HepG2 (cell line): ENCODE results near the gene FAM222B. TPM values are rescaled to one million over a fixed set of nuclear protein-coding genes. Genes with fewer than 3 reads are reported as not detected.

Experiments used
- ATAC-seq: fragments of 200-7000 bp; cut with Tn5 transposase; 3 replicates; pipeline ENCODE4 v1.9.1; 2020; ENCODE audit warnings: mild to moderate bottlenecking, moderate library complexity
- BruUV-seq: library from RNA; stranded (reverse); fragments of 400-500 nt; replicated peaks from 2 replicates; lab custom pipeline; 2021; lab: Mats Ljungman, UMichigan
- CTCF ChIA-PET: fragments of 300-600 bp; formaldehyde crosslinking; extraction: SDS; loops from one replicate; lab custom pipeline; 2021; ENCODE audit warnings: low total read pairs, inconsistent platforms, low intra/inter-chr PET ratio; lab: Yijun Ruan, JAX
- POLR2A ChIA-PET: fragments of 350-600 bp; sonication (Branson Sonifier 250); formaldehyde crosslinking; loops from one replicate; lab custom pipeline; 2020; ENCODE audit warnings: antibody characterized with exemption, inconsistent platforms; lab: Yijun Ruan, JAX
- DNase-seq: peaks from one replicate; pipeline ENCODE4 v3.0.0-alpha.2; 2015; ENCODE audit warnings: low spot score
- FAIRE-seq: peaks from 3 replicates; lab custom pipeline; 2011; peaks lifted over from hg19 to GRCh38; lab: Jason Lieb, UNC
- H2AFZ ChIP-seq: one replicate; pipeline ENCODE4 v1.6.1; 2011; ENCODE audit warnings: low read length, inconsistent platforms
- H3K27ac ChIP-seq: fragments of 300-600 bp; 3 replicates; pipeline ENCODE4 v1.8.0; 2011; ENCODE audit warnings: mixed run types, mild to moderate bottlenecking, mixed read lengths, low read length, inconsistent platforms; ENCODE audit not compliant: insufficient read depth; ENCODE audit errors: extremely low read length
- H3K27me3 ChIP-seq, 2 experiments: fragments of 200-600 bp in 1 of 2; 2 replicates in 1 of 2; 3 replicates in 1 of 2; pipeline versions ENCODE4 v1.6.0 to v1.8.0; 2011; ENCODE audit warnings: low read length in 2 of 2, mild to moderate bottlenecking in 2 of 2, moderate library complexity in 2 of 2, inconsistent platforms in 1 of 2; ENCODE audit not compliant: insufficient read depth in 2 of 2, control insufficient read depth in 1 of 2
- H3K36me3 ChIP-seq, 2 experiments: fragments of 200-600 bp in 1 of 2; replicated peaks in 1 of 2; 2 replicates in 1 of 2; 3 replicates in 1 of 2; pipeline versions ENCODE4 v1.5.1 to v1.8.0; 2011; ENCODE audit warnings: low read length in 2 of 2, inconsistent platforms in 1 of 2; ENCODE audit not compliant: insufficient read depth in 2 of 2, control insufficient read depth in 1 of 2
- H3K4me1 ChIP-seq: 2 replicates; pipeline ENCODE4 v1.5.1; 2012; ENCODE audit warnings: low read length, inconsistent platforms; ENCODE audit not compliant: insufficient read depth
- H3K4me2 ChIP-seq: 2 replicates; pipeline ENCODE4 v1.6.0; 2011; ENCODE audit warnings: low read depth, low read length, inconsistent platforms
- H3K4me3 ChIP-seq, 3 experiments: fragments of 200-600 bp in 1 of 3; sonication (generic), shearing (Covaris generic) in 1 of 3; replicated peaks in 1 of 3; 2 replicates each; pipeline ENCODE4 v1.5.1; 2011 to 2016; ENCODE audit warnings: low read length in 3 of 3, inconsistent platforms in 2 of 3, low read depth in 2 of 3, mild to moderate bottlenecking in 2 of 3, control low read depth in 1 of 3, mixed read lengths in 1 of 3; ENCODE audit not compliant: insufficient read depth in 1 of 3
- H3K79me2 ChIP-seq: one replicate; pipeline ENCODE4 v1.6.1; 2011; ENCODE audit warnings: low read length, inconsistent platforms; ENCODE audit not compliant: insufficient read depth
- H3K9ac ChIP-seq: 2 replicates; pipeline ENCODE4 v1.6.0; 2011; ENCODE audit warnings: mild to moderate bottlenecking, low read depth, low read length, inconsistent platforms; ENCODE audit not compliant: insufficient read depth
- H3K9me3 ChIP-seq: 2 replicates; pipeline ENCODE4 v1.5.1; 2012; ENCODE audit warnings: mild to moderate bottlenecking, low read length
- H4K20me1 ChIP-seq: 2 replicates; pipeline ENCODE4 v1.6.0; 2011; ENCODE audit warnings: inconsistent platforms, mild to moderate bottlenecking, low read length, moderate library complexity; ENCODE audit not compliant: insufficient read depth
- BATF2 ChIP-seq: sonication (generic); formaldehyde crosslinking; IDR thresholded peaks from 2 replicates; pipeline ENCODE4 v1.8.0; 2022; ENCODE audit warnings: mild to moderate bottlenecking, missing genetic modification reagents, moderate library complexity
- BCL6 ChIP-seq: IDR thresholded peaks from 2 replicates; pipeline ENCODE4 v1.6.1; 2016; ENCODE audit warnings: missing genetic modification reagents, missing compliant biosample characterization
- CREB1 ChIP-seq, 2 experiments: fragments of 450-650 bp in 1 of 2; IDR thresholded peaks; 2 replicates each; pipeline ENCODE4 v1.6.1; 2016 to 2017; ENCODE audit warnings: control low read depth in 1 of 2, mild to moderate bottlenecking in 1 of 2, missing compliant biosample characterization in 1 of 2, missing genetic modification characterization in 1 of 2
- GABPB1 ChIP-seq: IDR thresholded peaks from 2 replicates; pipeline ENCODE4 v1.6.1; 2016; ENCODE audit warnings: mild to moderate bottlenecking, missing genetic modification reagents, moderate library complexity, missing compliant biosample characterization
- HDAC1 ChIP-seq: sonication (generic); formaldehyde crosslinking; IDR thresholded peaks from 2 replicates; pipeline ENCODE4 v1.5.1; 2020; ENCODE audit warnings: mild to moderate bottlenecking, missing genetic modification reagents
- IRX3 ChIP-seq: sonication (generic); formaldehyde crosslinking; IDR thresholded peaks from 2 replicates; pipeline ENCODE4 v1.8.1; 2023; ENCODE audit warnings: mild to moderate bottlenecking, low read depth, missing genetic modification reagents, borderline replicate concordance
- NR2F6 ChIP-seq, 2 experiments: IDR thresholded peaks; 2 replicates each; pipeline ENCODE4 v1.6.1; 2016; ENCODE audit warnings: antibody characterized with exemption in 1 of 2, mild to moderate bottlenecking in 1 of 2
- PCBP2 ChIP-seq: fragments of 200-400 bp; formaldehyde crosslinking; optimal IDR thresholded peaks from 2 replicates; pipeline ENCODE3; 2018; ENCODE audit warnings: low read length, low read depth; ENCODE audit not compliant: poor library complexity, severe bottlenecking
- PLRG1 ChIP-seq: fragments of 450-650 bp; conservative IDR thresholded peaks from 2 replicates; pipeline ENCODE4 v1.6.1; 2016
- SMARCE1 ChIP-seq: fragments of 450-650 bp; IDR thresholded peaks from 2 replicates; pipeline ENCODE4 v1.6.1; 2017; ENCODE audit warnings: borderline replicate concordance
- ZBTB26 ChIP-seq: IDR thresholded peaks from 2 replicates; pipeline ENCODE4 v1.6.1; 2016; ENCODE audit warnings: missing compliant biosample characterization, missing genetic modification reagents, borderline replicate concordance
- ZNF136 ChIP-seq: sonication (generic); formaldehyde crosslinking; IDR thresholded peaks from 2 replicates; pipeline ENCODE4 v1.8.1; 2022; ENCODE audit warnings: low read depth, mild to moderate bottlenecking, moderate library complexity, missing genetic modification reagents
- ZNF180 ChIP-seq: sonication (generic); formaldehyde crosslinking; IDR thresholded peaks from 2 replicates; pipeline ENCODE4 v1.4.0; 2020; ENCODE audit warnings: low read depth, missing genetic modification reagents, borderline replicate concordance
- ZNF280D ChIP-seq: sonication (generic); formaldehyde crosslinking; IDR thresholded peaks from 2 replicates; pipeline ENCODE4 v1.5.1; 2020; ENCODE audit warnings: mild to moderate bottlenecking, missing genetic modification reagents
- ZNF513 ChIP-seq: sonication (generic); formaldehyde crosslinking; conservative IDR thresholded peaks from 2 replicates; pipeline ENCODE4 v1.5.0; 2020; ENCODE audit warnings: missing genetic modification reagents
- ZNF891 ChIP-seq: sonication (generic); formaldehyde crosslinking; IDR thresholded peaks from 2 replicates; pipeline ENCODE4 v1.5.0; 2020; ENCODE audit warnings: mild to moderate bottlenecking, missing genetic modification reagents
- WGBS: methylation state at CpG from one replicate; pipeline ENCODE4 v1.1.6; 2017; ENCODE audit warnings: low lambda C conversion rate; 5-methylcytosine and 5-hydroxymethylcytosine counted together
- in situ Hi-C: cut with HindIII; loops from 2 replicates; pipeline ENCODE4 v1.10.0; 2017; ENCODE audit warnings: low pct_unique_long_range_greater_than_20kb; ENCODE audit not compliant: extremely low pct_ligation_motif_present
- intact Hi-C: fragments of 100-400 bp; cut with micrococcal nuclease; formaldehyde crosslinking; loops from one replicate; pipeline ENCODE4 v1.10.0; 2022; ENCODE audit not compliant: unreplicated experiment
- polyA plus RNA-seq, 8 experiments: library from polyadenylated mRNA; depleted of rRNA in 3 of 8; stranded (reverse) in 7 of 8; unstranded in 1 of 8; fragments of >200 nt; fragmentation: Illumina TruSeq in 4 of 8; extraction: Trizol in 4 of 8; gene quantifications; 2 replicates each; pipeline versions ENCODE4 v1.2.1 to v1.2.3, GENCODE V29; 2011 to 2016; ENCODE audit warnings: low read depth in 4 of 8, missing spikeins in 1 of 8, mixed read lengths in 1 of 8; ENCODE audit not compliant: insufficient read depth in 1 of 8
- total RNA-seq, 5 experiments: library from RNA; depleted of rRNA; stranded (reverse); fragments of >200 nt; fragmentation: Illumina TruSeq; extraction: Trizol; gene quantifications; 2 replicates each; pipeline ENCODE4 v1.2.3, GENCODE V29; 2016; ENCODE audit warnings: low read depth in 1 of 5

FAM222B gene
- total and polyA plus RNA-seq, 2 of the 13 experiments (the other 11 are each of a cell fraction or from before 2014, with no cell fraction given) = 3.5 to 7.3 TPM

- Histone ChIP-seq H2AFZ (no peak overlapping the region), H3K79me2 (peaks cover 15% of the 10 kb centered on the region), H3K4me2 (no peak overlapping the region), H3K27ac (no peak overlapping the region), H3K4me3 (no peak overlapping the region), H3K36me3 (peaks cover 2% of the 10 kb centered on the region in 2 experiments; a peak in 2 of 5 replicates), H3K4me1 (peaks cover 23% of the 10 kb centered on the region), H3K9me3 (no peaks in the 10 kb centered on the region), H3K27me3 (no peaks in the 10 kb centered on the region; a peak in 1 of 5 replicates), H3K9ac (no peak overlapping the region), H4K20me1 (peaks cover 2% of the 10 kb centered on the region; the same call in 1 of the 2 replicates)
- POLR2A ChIA-PET = interaction anchor here (1.0 to 1.4 kb wide), 2 partner anchors 12 to 13 kb away, joined by 3 to 4 read pairs; partner anchors contain the start of gene NEK8
- ATAC-seq (no peak), DNase-seq (no peak), FAIRE-seq (no peak)
- intact Hi-C loops (no loop called here), in situ Hi-C loops (loop anchor here (25.0 kb wide), 1 partner anchor 372 kb away; no protein-coding TSS in a partner anchor)
- CTCF ChIA-PET = no interaction called here
- WGBS = 95% methylated on average over 7 of the region's 10 CpGs
- TF ChIP-seq BATF2 (CRISPR knock-in tag) = no peak
- no peak for TF ChIP-seq SMARCE1
- no peak for TF ChIP-seq ZNF136 (CRISPR knock-in tag)
- no peak for TF ChIP-seq PLRG1
- no peak for TF ChIP-seq ZNF280D (CRISPR knock-in tag)
- no peak for TF ChIP-seq HDAC1 (CRISPR knock-in tag)
- TF ChIP-seq GABPB1 (CRISPR knock-in tag) = no peak
- TF ChIP-seq PCBP2 = no peak
- no peak for TF ChIP-seq ZBTB26 (CRISPR knock-in tag)
- TF ChIP-seq ZNF513 (CRISPR knock-in tag) = no peak
- no peak for TF ChIP-seq ZNF180 (CRISPR knock-in tag)
- no peak for TF ChIP-seq NR2F6 (IDR thresholded peaks at IDR 0.05)
- TF ChIP-seq NR2F6 (CRISPR knock-in tag; IDR thresholded peaks at IDR 0.05) = no peak
- TF ChIP-seq IRX3 (CRISPR knock-in tag) = no peak
- TF ChIP-seq ZNF891 = no peak
- TF ChIP-seq CREB1 (IDR thresholded peaks at IDR 0.05) = no peak
- TF ChIP-seq CREB1 (CRISPR knock-in tag; IDR thresholded peaks at IDR 0.05) = no peak
- TF ChIP-seq BCL6 = no peak
- no TSS peak for BruUV-seq
Observed at GRCh38 chr17:28740406-28741357, 101.9 kb downstream of the FAM222B start.
